HG02678 (cell line): Measurements from ENCODE around the gene C1QTNF9B.
"Not testable (repeated sequence)": the region's sequence is repeated elsewhere in the genome, so short reads cannot be mapped to it uniquely, and the experiment has no call there.

Experiments used
- ATAC-seq: cut with Tn5 transposase; IDR thresholded peaks from one replicate; pipeline ENCODE4 v1.9.1; 2021; ENCODE audit warnings: mild to moderate bottlenecking, moderate library complexity; ENCODE audit not compliant: unreplicated experiment

The C1QTNF9B gene

GRCh38 chr13:23898101-23898500 is 799 bp upstream of the C1QTNF9B start:
- no peak for ATAC-seq

GRCh38 chr13:23894746-23895145 is 2.6 kb downstream of the C1QTNF9B start:
- not testable (repeated sequence) for ATAC-seq

- ATAC-seq: not testable (repeated sequence)
These were observed 3.5 kb downstream of the C1QTNF9B start for GRCh38 chr13:23893791-23894190.

GRCh38 chr13:23889615-23890607 is 7.4 kb downstream of the C1QTNF9B start:
- ATAC-seq: peak; percentile 5

- peak; percentile 96 for ATAC-seq
These were observed 8.4 kb downstream of the C1QTNF9B start, which contains the start of gene MIPEP for GRCh38 chr13:23888658-23889614. MIPEP (minus strand) TSS chr13:23889400; CDS start chr13:23889320, 80 bp downstream.

GRCh38 chr13:23884361-23884760 is 12.9 kb downstream of the C1QTNF9B start:
- ATAC-seq: not testable (repeated sequence)

GRCh38 chr13:23883255-23883654 is 14.0 kb downstream of the C1QTNF9B start:
- no peak for ATAC-seq

GRCh38 chr13:23881402-23881800 is 15.9 kb downstream of the C1QTNF9B start:
- ATAC-seq: not testable (repeated sequence)

- not testable (repeated sequence) for ATAC-seq
These were observed 16.6 kb downstream of the C1QTNF9B start for GRCh38 chr13:23880493-23881401.

GRCh38 chr13:23877286-23877685 is 20.0 kb downstream of the C1QTNF9B start:
- ATAC-seq: no peak

- no peak for ATAC-seq
These were observed 21.0 kb downstream of the C1QTNF9B start for GRCh38 chr13:23876265-23876664.

- no peak for ATAC-seq
These were observed 25.6 kb downstream of the C1QTNF9B start for GRCh38 chr13:23871616-23872220.

- ATAC-seq: no peak
These were observed 26.8 kb downstream of the C1QTNF9B start for GRCh38 chr13:23870356-23871140.

GRCh38 chr13:23868521-23868920 is 28.8 kb downstream of the C1QTNF9B start:
- ATAC-seq: no peak

- no peak for ATAC-seq
These were observed 30.2 kb downstream of the C1QTNF9B start for GRCh38 chr13:23867027-23867491.

GRCh38 chr13:23866420-23867026 is 30.8 kb downstream of the C1QTNF9B start:
- no peak for ATAC-seq

- no peak for ATAC-seq
These were observed 31.4 kb downstream of the C1QTNF9B start for GRCh38 chr13:23865906-23866305.

GRCh38 chr13:23865026-23865425 is 32.3 kb downstream of the C1QTNF9B start:
- no peak for ATAC-seq
